K562 (cell line): ENCODE measurements around the gene NAV2. TPM values are rescaled to one million over a fixed set of nuclear protein-coding genes. Genes with fewer than 3 reads are reported as not detected.
A peak's percentile ranks its signal among the peaks of the same experiment; 100 is the strongest.

Source experiments
- ATAC-seq: fragments of 200-7000 bp; cut with Tn5 transposase; 3 replicates; pipeline ENCODE4 v1.9.1; 2020; ENCODE audit warnings: moderate library complexity
- BruUV-seq: library from RNA; stranded (reverse); fragments of 400-500 nt; replicated peaks from 2 replicates; lab custom pipeline; 2021; lab: Mats Ljungman, UMichigan
- CTCF ChIA-PET: fragments of 300-600 bp; formaldehyde crosslinking; extraction: SDS; loops from one replicate; lab custom pipeline; 2021; ENCODE audit warnings: low intra/inter-chr PET ratio; lab: Yijun Ruan, JAX
- POLR2A ChIA-PET: fragments of 300-600, 350-650 bp; sonication (Branson Sonifier 250); formaldehyde crosslinking; extraction: SDS; loops from one replicate; lab custom pipeline; 2021; ENCODE audit warnings: antibody characterized with exemption, inconsistent platforms; lab: Yijun Ruan, JAX
- DNase-seq, 4 experiments: peaks; one replicate each; pipeline versions ENCODE4 v3.0.0 to v3.0.0-alpha.2; 2011 to 2018; ENCODE audit warnings: low spot score in 3 of 4, mixed read lengths in 3 of 4; ENCODE audit errors: extremely low read depth in 1 of 4
- FAIRE-seq: peaks from 2 replicates; lab custom pipeline; 2011; peaks lifted over from hg19 to GRCh38; lab: Jason Lieb, UNC
- H2AFZ ChIP-seq: 2 replicates; pipeline ENCODE4 v1.6.0; 2011; ENCODE audit warnings: low read depth, low read length, control low read depth, inconsistent platforms
- H3K27ac ChIP-seq: fragments of 200-600 bp; 3 replicates; pipeline ENCODE4 v1.8.0; 2011; ENCODE audit warnings: low read depth, mild to moderate bottlenecking, control low read depth, inconsistent platforms, low read length, moderate library complexity, mixed read lengths; ENCODE audit errors: extremely low read depth
- H3K27me3 ChIP-seq, 2 experiments: fragments of 300-600 bp in 1 of 2; 2 replicates in 1 of 2; 3 replicates in 1 of 2; pipeline versions ENCODE4 v1.6.0 to v1.8.0; 2011; ENCODE audit warnings: inconsistent platforms in 2 of 2, low read length in 2 of 2, mild to moderate bottlenecking in 1 of 2, mixed read lengths in 1 of 2, moderate library complexity in 1 of 2; ENCODE audit not compliant: control insufficient read depth in 2 of 2, insufficient read depth in 2 of 2
- H3K36me3 ChIP-seq: fragments of 300-600 bp; 3 replicates; pipeline ENCODE4 v1.8.0; 2011; ENCODE audit warnings: mild to moderate bottlenecking, low read length, inconsistent platforms; ENCODE audit not compliant: control insufficient read depth, insufficient read depth
- H3K4me1 ChIP-seq, 2 experiments: fragments of 200-600 bp in 1 of 2; replicated peaks in 1 of 2; 2 replicates in 1 of 2; 3 replicates in 1 of 2; pipeline versions ENCODE4 v1.5.1 to v1.8.0; 2011; ENCODE audit warnings: inconsistent platforms in 2 of 2, low read length in 2 of 2, mild to moderate bottlenecking in 1 of 2, mixed read lengths in 1 of 2, moderate library complexity in 1 of 2; ENCODE audit not compliant: control insufficient read depth in 2 of 2, insufficient read depth in 2 of 2
- H3K4me2 ChIP-seq: 2 replicates; pipeline ENCODE4 v1.6.1; 2011; ENCODE audit warnings: low read length, control low read depth, inconsistent platforms, mixed read lengths; ENCODE audit not compliant: insufficient read depth
- H3K4me3 ChIP-seq: fragments of 200-600 bp; sonication (generic), shearing (Covaris generic); 2 replicates; pipeline ENCODE4 v1.5.1; 2016; ENCODE audit warnings: control low read depth, inconsistent platforms
- H3K79me2 ChIP-seq: fragments of 200-600 bp; 3 replicates; pipeline ENCODE4 v1.8.0; 2011; ENCODE audit warnings: low read length, inconsistent platforms; ENCODE audit not compliant: control insufficient read depth, insufficient read depth
- H3K9ac ChIP-seq, 2 experiments: 2 replicates each; pipeline versions ENCODE4 v1.6.0 to v1.6.1; 2011; ENCODE audit warnings: low read depth in 2 of 2, low read length in 2 of 2, control low read depth in 1 of 2, inconsistent platforms in 1 of 2, mild to moderate bottlenecking in 1 of 2, mixed read lengths in 1 of 2; ENCODE audit not compliant: insufficient read depth in 1 of 2
- H3K9me1 ChIP-seq: one replicate; pipeline ENCODE4 v1.6.0; 2011; ENCODE audit warnings: inconsistent platforms, mild to moderate bottlenecking, low read length, moderate library complexity; ENCODE audit not compliant: control insufficient read depth, insufficient read depth
- H3K9me3 ChIP-seq: replicated peaks from 2 replicates; pipeline ENCODE4 v1.5.1; 2011; ENCODE audit warnings: low read depth, low read length, inconsistent platforms; ENCODE audit not compliant: control insufficient read depth, insufficient read depth
- H4K20me1 ChIP-seq: replicated peaks from 2 replicates; pipeline ENCODE4 v1.6.1; 2011; ENCODE audit warnings: low read length, inconsistent platforms, mixed read lengths; ENCODE audit not compliant: control insufficient read depth, insufficient read depth
- ARID3A ChIP-seq: IDR thresholded peaks from 2 replicates; pipeline ENCODE4 v1.6.1; 2012; ENCODE audit warnings: low read depth, low read length, improper control_type of control experiment, borderline replicate concordance
- CC2D1A ChIP-seq: fragments of 450-650 bp; IDR thresholded peaks from 2 replicates; pipeline ENCODE4 v1.6.1; 2017; ENCODE audit warnings: mild to moderate bottlenecking
- CEBPG ChIP-seq, 3 experiments: fragments of 200-800 bp in 1 of 3; sonication (Bioruptor generic) in 1 of 3; sonication (generic) in 1 of 3; formaldehyde crosslinking in 1 of 3; IDR thresholded peaks in 2 of 3; conservative IDR thresholded peaks in 1 of 3; 2 replicates each; pipeline versions ENCODE4 v1.6.1 to v1.8.0; 2016 to 2022; ENCODE audit warnings: missing compliant biosample characterization in 2 of 3, missing genetic modification characterization in 2 of 3, mild to moderate bottlenecking in 1 of 3, missing genetic modification reagents in 1 of 3
- MCM2 ChIP-seq: fragments of 450-650 bp; IDR thresholded peaks from 2 replicates; pipeline ENCODE4 v1.6.1; 2017; ENCODE audit warnings: low read depth, mild to moderate bottlenecking
- MEF2A ChIP-seq: IDR thresholded peaks from 2 replicates; pipeline ENCODE4 v1.6.1; 2011; ENCODE audit warnings: low read depth, mild to moderate bottlenecking, low read length, moderate library complexity; ENCODE audit not compliant: control insufficient read depth
- NR2C2 ChIP-seq, 2 experiments: fragments of 200-800 bp in 1 of 2; sonication (Bioruptor generic) in 1 of 2; sonication (generic) in 1 of 2; formaldehyde crosslinking in 1 of 2; IDR thresholded peaks; 2 replicates each; pipeline versions ENCODE4 v1.6.1 to v1.8.0; 2016 to 2022; ENCODE audit warnings: mild to moderate bottlenecking in 1 of 2, missing compliant biosample characterization in 1 of 2, missing genetic modification characterization in 1 of 2, missing genetic modification reagents in 1 of 2
- PRDM10 ChIP-seq: fragments of 450-650 bp; IDR thresholded peaks from 2 replicates; pipeline ENCODE4 v1.6.1; 2018; ENCODE audit not compliant: partially characterized antibody
- RBFOX2 ChIP-seq: fragments of 200-400 bp; formaldehyde crosslinking; IDR thresholded peaks from 2 replicates; pipeline ENCODE4 v1.6.1; 2017; ENCODE audit warnings: low read depth, mild to moderate bottlenecking, low read length, moderate library complexity
- RBM25 ChIP-seq: fragments of 200-400 bp; formaldehyde crosslinking; IDR thresholded peaks from 2 replicates; pipeline ENCODE4 v1.6.1; 2018; ENCODE audit warnings: low read length, low read depth, moderate library complexity; ENCODE audit not compliant: severe bottlenecking
- SMAD3 ChIP-seq: fragments of 450-650 bp; formaldehyde crosslinking; conservative IDR thresholded peaks from 2 replicates; pipeline ENCODE4 v1.4.0; 2020; ENCODE audit warnings: mild to moderate bottlenecking
- SMAD4 ChIP-seq: fragments of 250-450 bp; sonication (Bioruptor Pico); conservative IDR thresholded peaks from 2 replicates; pipeline ENCODE4 v1.8.0; 2021; ENCODE audit warnings: inconsistent platforms, mild to moderate bottlenecking, moderate library complexity
- SRF ChIP-seq, 2 experiments: fragments of 250-450, 450-650 bp in 1 of 2; sonication (Bioruptor Pico) in 1 of 2; sonication (generic) in 1 of 2; formaldehyde crosslinking; IDR thresholded peaks; 2 replicates each; pipeline versions ENCODE4 v1.5.0 to v1.5.1; 2020 to 2022; ENCODE audit warnings: mild to moderate bottlenecking in 1 of 2, missing genetic modification reagents in 1 of 2
- STAG1 ChIP-seq: sonication (generic); formaldehyde crosslinking; IDR thresholded peaks from 2 replicates; pipeline ENCODE4 v1.5.0; 2020; ENCODE audit warnings: missing genetic modification reagents, borderline replicate concordance
- WGBS: fragments of 100-300 bp; shearing (Covaris generic); methylation state at CpG from one replicate; pipeline ENCODE4 v1.1.6; 2016; ENCODE audit warnings: low coverage, mixed read lengths; ENCODE audit not compliant: insufficient coverage; ENCODE audit errors: missing lambda C conversion rate; 5-methylcytosine and 5-hydroxymethylcytosine counted together
- in situ Hi-C: fragments of 300-500 bp; cut with MboI; formaldehyde crosslinking; loops from 4 replicates; pipeline ENCODE4 v1.15.0; 2018; ENCODE audit warnings: inconsistent platforms, mixed read lengths
- intact Hi-C: fragments of 100-400 bp; cut with micrococcal nuclease; formaldehyde crosslinking; loops from 2 replicates; pipeline ENCODE4 v1.14.2; 2022
- polyA plus RNA-seq, 8 experiments: library from polyadenylated mRNA; depleted of rRNA in 4 of 8; stranded (reverse) in 5 of 8; unstranded in 3 of 8; fragments of >200 nt; fragmentation: Nextera tagmentation in 2 of 8; fragmentation: Illumina TruSeq in 1 of 8; extraction: Ambion mirVana in 2 of 8; extraction: Trizol in 1 of 8; gene quantifications; 2 replicates each; pipeline versions ENCODE4 v1.2.1 to v1.2.3, GENCODE V29; 2011 to 2014; ENCODE audit warnings: inconsistent platforms in 1 of 8, missing spikeins in 1 of 8
- total RNA-seq, 7 experiments: library from RNA; depleted of rRNA in 6 of 7; stranded (reverse); fragments of >200 nt in 6 of 7; fragmentation: Illumina TruSeq in 2 of 7; extraction: Trizol in 2 of 7; gene quantifications; 2 replicates each; pipeline versions ENCODE4 v1.2.1 to v1.2.3, GENCODE V29; 2011 to 2021; ENCODE audit warnings: low replicate concordance in 1 of 7

NAV2 gene
- total and polyA plus RNA-seq, 9 of the 15 experiments (the other 6 are each of a cell fraction or from before 2014, with no cell fraction given) = 0.03 to 0.35 (median 0.05) TPM

- CTCF ChIA-PET = no interaction called here
- no peak overlapping the region for H3K4me3 ChIP-seq
- H2AFZ ChIP-seq = no peak overlapping the region
- H4K20me1 ChIP-seq = no peaks in the 10 kb centered on the region
- DNase-seq = no peak
- no peaks in the 10 kb centered on the region for H3K79me2 ChIP-seq
- FAIRE-seq = no peak
- no peak overlapping the region for H3K9ac ChIP-seq
- intact Hi-C loops = no loop called here
- in situ Hi-C loops = no loop called here
- whole genome bisulfite sequencing = 0% methylated on average over 3 of the region's 3 CpGs
- ATAC-seq = no peak
- H3K27me3 ChIP-seq = no peaks in the 10 kb centered on the region; a peak in 2 of 5 replicates
- no peaks in the 10 kb centered on the region for H3K9me3 ChIP-seq
- H3K27ac ChIP-seq = no peak overlapping the region
- POLR2A ChIA-PET = no interaction called here
- TF ChIP-seq CEBPG (CRISPR knock-in tag; IDR thresholded peaks at IDR 0.05) (no peak), CEBPG (tag; conservative IDR thresholded peaks at IDR 0.05 in 1 of 2, IDR thresholded peaks at IDR 0.05 in 1 of 2) (0 out of 4 replicates have a peak, but pooled peaks of 1 of the 2 experiments have one; percentile 3), RBFOX2 (no peak), RBM25 (peak; percentile 58), MEF2A (no peak), MCM2 (no peak), SMAD4 (CRISPR knock-in tag) (no peak), SMAD3 (no peak), ARID3A (no peak), PRDM10 (no peak), STAG1 (CRISPR knock-in tag) (no peak), CC2D1A (no peak), NR2C2 (CRISPR knock-in tag; IDR thresholded peaks at IDR 0.05) (no peak), NR2C2 (tag; IDR thresholded peaks at IDR 0.05) (no peak), SRF (CRISPR knock-in tag; IDR thresholded peaks at IDR 0.05) (no peak)
- TF ChIP-seq, all 486 proteins: peak for 2
- Histone ChIP-seq H3K4me2 (no peak overlapping the region), H3K4me1 (no peaks in the 10 kb centered on the region), H3K9me1 (no peaks in the 10 kb centered on the region), H3K36me3 (no peaks in the 10 kb centered on the region)
- no TSS peak for BruUV-seq
Measured at GRCh38 chr11:19821993-19822392, 109.4 kb downstream of the NAV2 start.
